ENCODE data around the gene VAV3. TPM values are rescaled to one million over a fixed set of nuclear protein-coding genes. Genes with fewer than 3 reads are reported as not detected.

Gene VAV3
- total and polyA plus RNA-seq, 9 of the 15 experiments (the other 6 are each of a cell fraction or from before 2014, with no cell fraction given) = not detected

DNA sequence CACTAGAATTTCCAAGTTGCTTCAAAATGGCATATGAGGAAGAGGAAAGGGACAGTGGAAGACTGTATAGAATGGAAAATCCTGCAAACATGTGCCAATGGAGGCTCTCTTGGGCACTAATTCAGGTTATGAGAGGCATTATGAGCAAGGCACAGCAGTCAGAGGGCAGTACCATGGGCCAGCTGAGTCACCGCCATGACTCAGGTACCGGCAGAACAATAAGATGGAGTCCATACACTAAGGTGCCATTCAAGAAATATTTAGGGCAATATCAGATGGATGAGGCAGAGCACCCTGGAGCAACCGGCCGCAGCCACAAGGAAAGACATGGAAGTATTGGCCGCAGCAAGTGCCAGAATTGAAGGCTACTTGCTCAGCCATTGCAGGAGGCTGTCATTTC, 25.6 kb upstream of the VAV3 start (continued):
- TF ChIP-seq, protein P1, sequence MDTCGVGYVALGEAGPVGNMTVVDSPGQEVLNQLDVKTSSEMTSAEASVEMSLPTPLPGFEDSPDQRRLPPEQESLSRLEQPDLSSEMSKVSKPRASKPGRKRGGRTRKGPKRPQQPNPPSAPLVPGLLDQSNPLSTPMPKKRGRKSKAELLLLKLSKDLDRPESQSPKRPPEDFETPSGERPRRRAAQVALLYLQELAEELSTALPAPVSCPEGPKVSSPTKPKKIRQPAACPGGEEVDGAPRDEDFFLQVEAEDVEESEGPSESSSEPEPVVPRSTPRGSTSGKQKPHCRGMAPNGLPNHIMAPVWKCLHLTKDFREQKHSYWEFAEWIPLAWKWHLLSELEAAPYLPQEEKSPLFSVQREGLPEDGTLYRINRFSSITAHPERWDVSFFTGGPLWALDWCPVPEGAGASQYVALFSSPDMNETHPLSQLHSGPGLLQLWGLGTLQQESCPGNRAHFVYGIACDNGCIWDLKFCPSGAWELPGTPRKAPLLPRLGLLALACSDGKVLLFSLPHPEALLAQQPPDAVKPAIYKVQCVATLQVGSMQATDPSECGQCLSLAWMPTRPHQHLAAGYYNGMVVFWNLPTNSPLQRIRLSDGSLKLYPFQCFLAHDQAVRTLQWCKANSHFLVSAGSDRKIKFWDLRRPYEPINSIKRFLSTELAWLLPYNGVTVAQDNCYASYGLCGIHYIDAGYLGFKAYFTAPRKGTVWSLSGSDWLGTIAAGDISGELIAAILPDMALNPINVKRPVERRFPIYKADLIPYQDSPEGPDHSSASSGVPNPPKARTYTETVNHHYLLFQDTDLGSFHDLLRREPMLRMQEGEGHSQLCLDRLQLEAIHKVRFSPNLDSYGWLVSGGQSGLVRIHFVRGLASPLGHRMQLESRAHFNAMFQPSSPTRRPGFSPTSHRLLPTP (IDR thresholded peaks at IDR 0.05; ENCODE audit: borderline replicate concordance, extremely low read depth, insufficient read length) = no peak
- TF ChIP-seq SMAD2 (IDR thresholded peaks at IDR 0.05; ENCODE audit: low read depth, low read length) (no peak), PHB2 (IDR thresholded peaks at IDR 0.05; ENCODE audit: low read depth) (no peak), ZNF695 (CRISPR knock-in tag; IDR thresholded peaks at IDR 0.05) (no peak), CTBP1 (IDR thresholded peaks at IDR 0.05; ENCODE audit: borderline replicate concordance) (no peak), ZNF384 (IDR thresholded peaks at IDR 0.05; ENCODE audit: low read depth, low read length) (no peak), FOXK1 (CRISPR knock-in tag; IDR thresholded peaks at IDR 0.05; ENCODE audit: borderline replicate concordance) (no peak)
- TF ChIP-seq, protein P2, sequence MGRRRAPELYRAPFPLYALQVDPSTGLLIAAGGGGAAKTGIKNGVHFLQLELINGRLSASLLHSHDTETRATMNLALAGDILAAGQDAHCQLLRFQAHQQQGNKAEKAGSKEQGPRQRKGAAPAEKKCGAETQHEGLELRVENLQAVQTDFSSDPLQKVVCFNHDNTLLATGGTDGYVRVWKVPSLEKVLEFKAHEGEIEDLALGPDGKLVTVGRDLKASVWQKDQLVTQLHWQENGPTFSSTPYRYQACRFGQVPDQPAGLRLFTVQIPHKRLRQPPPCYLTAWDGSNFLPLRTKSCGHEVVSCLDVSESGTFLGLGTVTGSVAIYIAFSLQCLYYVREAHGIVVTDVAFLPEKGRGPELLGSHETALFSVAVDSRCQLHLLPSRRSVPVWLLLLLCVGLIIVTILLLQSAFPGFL (CRISPR knock-in tag; IDR thresholded peaks at IDR 0.05) = no peak
- TF ChIP-seq, protein P3, sequence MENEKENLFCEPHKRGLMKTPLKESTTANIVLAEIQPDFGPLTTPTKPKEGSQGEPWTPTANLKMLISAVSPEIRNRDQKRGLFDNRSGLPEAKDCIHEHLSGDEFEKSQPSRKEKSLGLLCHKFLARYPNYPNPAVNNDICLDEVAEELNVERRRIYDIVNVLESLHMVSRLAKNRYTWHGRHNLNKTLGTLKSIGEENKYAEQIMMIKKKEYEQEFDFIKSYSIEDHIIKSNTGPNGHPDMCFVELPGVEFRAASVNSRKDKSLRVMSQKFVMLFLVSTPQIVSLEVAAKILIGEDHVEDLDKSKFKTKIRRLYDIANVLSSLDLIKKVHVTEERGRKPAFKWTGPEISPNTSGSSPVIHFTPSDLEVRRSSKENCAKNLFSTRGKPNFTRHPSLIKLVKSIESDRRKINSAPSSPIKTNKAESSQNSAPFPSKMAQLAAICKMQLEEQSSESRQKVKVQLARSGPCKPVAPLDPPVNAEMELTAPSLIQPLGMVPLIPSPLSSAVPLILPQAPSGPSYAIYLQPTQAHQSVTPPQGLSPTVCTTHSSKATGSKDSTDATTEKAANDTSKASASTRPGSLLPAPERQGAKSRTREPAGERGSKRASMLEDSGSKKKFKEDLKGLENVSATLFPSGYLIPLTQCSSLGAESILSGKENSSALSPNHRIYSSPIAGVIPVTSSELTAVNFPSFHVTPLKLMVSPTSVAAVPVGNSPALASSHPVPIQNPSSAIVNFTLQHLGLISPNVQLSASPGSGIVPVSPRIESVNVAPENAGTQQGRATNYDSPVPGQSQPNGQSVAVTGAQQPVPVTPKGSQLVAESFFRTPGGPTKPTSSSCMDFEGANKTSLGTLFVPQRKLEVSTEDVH (IDR thresholded peaks at IDR 0.05; ENCODE audit: low read depth, partially characterized antibody) = no peak
